ENCODE measurements around the gene SAMD10.

The SAMD10 gene

DNA sequence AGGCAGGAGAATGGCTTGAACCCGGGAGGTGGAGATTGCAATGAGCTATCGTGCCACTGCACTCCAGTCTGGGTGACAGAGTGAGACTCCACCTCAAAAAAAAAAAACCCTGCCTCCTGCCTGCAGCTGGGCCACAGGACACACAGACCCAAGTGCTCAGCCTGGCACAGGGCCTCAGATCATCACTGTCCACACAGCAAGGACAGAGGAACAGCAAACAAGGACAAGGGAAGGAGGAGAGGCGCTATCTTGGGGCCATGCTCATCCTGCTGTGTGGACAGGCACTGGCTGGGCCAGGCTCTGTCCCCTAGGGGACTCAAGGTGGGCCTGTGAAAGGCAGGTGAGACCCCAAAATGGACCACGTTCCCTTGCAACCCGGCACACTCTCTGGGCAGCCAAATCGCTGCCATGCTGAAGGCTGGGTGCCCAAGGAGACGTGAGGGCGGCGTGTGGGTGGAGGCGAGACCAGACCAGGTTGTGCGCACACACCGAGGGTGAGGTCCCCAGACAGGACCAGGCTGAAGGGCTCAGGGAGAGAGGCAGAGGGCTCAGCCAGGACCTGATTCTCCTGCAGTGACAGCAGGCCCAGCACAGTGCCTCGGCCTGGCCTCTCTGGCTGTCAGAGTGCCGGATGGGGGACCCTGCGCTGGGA is 32.3 kb downstream of the SAMD10 start:
- TF ChIP-seq, protein P1, sequence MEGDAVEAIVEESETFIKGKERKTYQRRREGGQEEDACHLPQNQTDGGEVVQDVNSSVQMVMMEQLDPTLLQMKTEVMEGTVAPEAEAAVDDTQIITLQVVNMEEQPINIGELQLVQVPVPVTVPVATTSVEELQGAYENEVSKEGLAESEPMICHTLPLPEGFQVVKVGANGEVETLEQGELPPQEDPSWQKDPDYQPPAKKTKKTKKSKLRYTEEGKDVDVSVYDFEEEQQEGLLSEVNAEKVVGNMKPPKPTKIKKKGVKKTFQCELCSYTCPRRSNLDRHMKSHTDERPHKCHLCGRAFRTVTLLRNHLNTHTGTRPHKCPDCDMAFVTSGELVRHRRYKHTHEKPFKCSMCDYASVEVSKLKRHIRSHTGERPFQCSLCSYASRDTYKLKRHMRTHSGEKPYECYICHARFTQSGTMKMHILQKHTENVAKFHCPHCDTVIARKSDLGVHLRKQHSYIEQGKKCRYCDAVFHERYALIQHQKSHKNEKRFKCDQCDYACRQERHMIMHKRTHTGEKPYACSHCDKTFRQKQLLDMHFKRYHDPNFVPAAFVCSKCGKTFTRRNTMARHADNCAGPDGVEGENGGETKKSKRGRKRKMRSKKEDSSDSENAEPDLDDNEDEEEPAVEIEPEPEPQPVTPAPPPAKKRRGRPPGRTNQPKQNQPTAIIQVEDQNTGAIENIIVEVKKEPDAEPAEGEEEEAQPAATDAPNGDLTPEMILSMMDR (IDR thresholded peaks at IDR 0.05; ENCODE audit: low read depth, low read length, missing control alignments) = no peak
- no peak for DNase-seq (ENCODE audit: low read depth)
- H3K4me3 ChIP-seq (ENCODE audit: low read depth, low read length) = no peak overlapping the region

DNA sequence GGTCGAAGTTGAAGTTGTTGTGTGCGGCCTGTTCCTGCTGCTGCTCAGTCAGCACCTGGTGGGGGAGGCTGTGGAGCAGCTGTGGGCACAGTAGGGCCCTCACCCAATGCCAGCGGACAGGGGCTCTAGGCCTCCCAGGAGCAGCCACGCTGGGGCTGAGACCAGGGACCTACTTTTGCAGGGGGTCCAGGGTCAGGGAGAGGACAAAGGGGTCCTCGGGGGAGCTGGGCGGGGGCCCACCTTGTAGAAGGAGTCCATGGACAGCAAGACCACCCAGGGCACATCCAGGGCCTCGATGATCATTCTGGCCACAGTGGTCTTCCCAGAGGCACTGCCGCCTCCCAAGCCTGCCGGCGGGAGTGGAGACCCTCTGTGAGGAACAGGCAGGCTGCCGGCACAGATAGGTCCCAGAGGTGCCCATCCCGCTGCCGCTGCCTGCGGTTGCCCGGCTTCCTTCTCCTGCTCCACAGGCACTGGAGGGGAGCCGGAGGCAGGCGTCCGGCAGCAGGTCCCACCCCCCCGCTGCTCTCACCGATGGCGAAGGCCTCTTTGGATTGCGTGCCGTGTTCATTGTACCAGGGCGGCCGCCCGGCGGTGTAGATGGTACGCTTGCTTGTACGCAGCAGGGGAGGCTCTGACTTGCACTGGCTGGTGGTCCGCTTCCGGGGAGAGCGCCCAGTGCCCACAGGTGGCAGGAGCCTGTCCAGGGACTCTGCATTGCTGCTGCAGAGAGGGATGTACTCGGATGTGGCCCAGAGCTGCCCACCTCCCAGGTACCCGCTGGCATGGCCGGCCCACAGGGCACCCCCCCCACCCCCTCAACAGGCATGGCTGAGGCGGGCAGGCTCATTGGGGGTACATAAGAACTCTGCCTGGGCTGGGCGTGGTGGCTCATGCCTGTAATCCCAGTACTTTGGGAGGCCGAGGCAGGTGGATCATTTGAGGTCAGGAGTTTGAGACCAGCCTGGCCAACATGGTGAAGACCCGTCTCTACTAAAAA is 33.2 kb downstream of the SAMD10 start:
- DNase-seq (ENCODE audit: low read depth) = no peak
- no peak overlapping the region for H3K4me3 ChIP-seq (ENCODE audit: low read depth, low read length)
- TF ChIP-seq, protein P1 (IDR thresholded peaks at IDR 0.05; ENCODE audit: low read depth, low read length, missing control alignments) = no peak

DNA sequence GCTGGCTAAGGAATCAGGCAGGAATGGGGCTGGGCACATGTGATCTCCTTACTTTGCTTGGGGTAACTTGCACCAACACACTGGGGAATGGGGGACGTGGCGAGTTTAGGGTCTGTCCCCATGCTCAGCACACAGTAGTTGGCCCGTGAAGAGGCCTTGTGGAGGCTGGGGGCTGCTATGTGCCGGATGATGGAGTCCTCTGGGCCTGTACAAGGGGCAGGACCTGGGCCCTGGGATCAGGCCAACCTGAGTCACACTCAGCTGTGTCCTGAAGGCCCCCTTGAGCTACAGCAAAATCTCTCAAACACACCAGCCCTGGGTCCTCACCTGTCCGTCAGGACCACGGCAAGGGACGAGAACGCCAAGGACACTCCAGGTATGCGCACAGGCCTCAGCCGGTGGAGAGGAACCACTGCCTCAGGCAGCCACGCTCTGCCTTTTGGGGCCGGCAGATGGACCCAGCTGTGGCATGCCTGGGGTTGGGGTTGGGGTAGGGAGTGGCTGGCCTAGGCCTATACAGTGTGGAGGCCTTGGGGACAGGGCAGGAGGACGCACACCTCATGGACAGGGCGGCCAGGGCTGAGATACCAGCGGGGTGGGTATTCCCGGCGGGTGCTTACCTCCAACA is 34.3 kb downstream of the SAMD10 start:
- no peak for DNase-seq (ENCODE audit: low read depth)
- no peak overlapping the region for H3K4me3 ChIP-seq (ENCODE audit: low read depth, low read length)
- TF ChIP-seq, protein P1 (IDR thresholded peaks at IDR 0.05; ENCODE audit: low read depth, low read length, missing control alignments) = no peak

DNA sequence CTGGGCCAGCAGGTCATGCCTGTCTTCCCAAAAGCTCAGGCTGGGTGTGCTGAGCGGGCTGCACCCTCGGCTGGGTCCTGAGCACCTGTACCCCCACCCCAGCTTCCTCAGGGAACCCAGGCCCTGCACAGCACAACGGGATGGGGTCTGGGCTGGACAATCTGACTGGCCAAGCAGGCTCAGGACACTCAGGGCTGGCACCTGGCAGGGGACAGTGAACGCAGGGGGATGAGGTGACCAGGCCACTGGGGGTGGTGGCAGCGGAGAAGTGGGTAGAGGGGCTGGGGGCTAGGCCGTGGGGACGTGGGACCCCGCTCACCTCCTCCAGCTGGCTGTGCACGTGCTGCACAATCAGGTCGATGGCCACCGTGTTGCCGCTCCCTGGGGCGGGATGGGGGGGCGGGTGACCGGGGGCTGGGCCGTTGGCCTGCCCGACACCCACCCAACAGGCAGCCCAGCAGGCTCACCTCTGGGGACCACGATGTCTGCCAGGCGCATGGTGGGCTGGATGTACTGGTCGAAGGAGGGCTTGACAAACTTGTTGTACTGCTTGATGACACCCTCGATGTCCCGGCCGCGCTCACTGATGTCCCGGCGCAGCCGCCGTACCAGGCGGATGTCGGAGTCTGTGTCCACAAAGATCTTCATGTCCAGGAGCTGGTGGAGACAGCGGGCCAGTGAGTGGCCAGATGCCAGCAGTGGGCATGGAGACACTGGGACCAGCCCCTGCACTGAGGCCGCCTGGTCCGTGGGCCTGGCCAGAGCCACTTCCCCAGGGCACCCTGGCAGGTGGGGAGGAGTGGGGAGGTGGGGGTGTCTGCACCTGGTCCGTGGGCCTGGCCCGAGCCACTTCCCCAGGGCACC is 35.1 kb downstream of the SAMD10 start:
- H3K4me3 ChIP-seq (ENCODE audit: low read depth, low read length) = no peak overlapping the region
- DNase-seq (ENCODE audit: low read depth) = no peak

DNA sequence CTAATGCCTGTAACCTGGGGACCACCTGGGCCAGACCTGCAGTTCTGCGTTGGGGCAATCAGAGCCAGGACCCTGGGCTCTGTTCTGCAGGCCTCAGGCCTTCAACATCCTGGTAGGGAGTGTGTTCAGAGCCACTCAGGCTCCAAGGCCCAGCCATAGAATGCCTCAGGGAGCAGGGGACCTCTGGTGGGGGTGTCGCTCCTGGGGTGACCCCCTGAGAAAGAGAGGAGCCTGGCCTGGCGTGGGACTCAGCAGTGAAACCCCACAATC is 35.7 kb downstream of the SAMD10 start:
- DNase-seq (ENCODE audit: low read depth) = no peak
- TF ChIP-seq, protein P1 (IDR thresholded peaks at IDR 0.05; ENCODE audit: low read depth, low read length, missing control alignments) = no peak
- no peak overlapping the region for H3K4me3 ChIP-seq (ENCODE audit: low read depth, low read length)

More for the DNA sequence above, 35.1 kb downstream of the SAMD10 start:
- TF ChIP-seq, protein P1 (IDR thresholded peaks at IDR 0.05; ENCODE audit: low read depth, low read length, missing control alignments) = no peak

All from GM12864 (cell line).